ENCODE measurements around the gene GAK.

The GAK gene

DNA sequence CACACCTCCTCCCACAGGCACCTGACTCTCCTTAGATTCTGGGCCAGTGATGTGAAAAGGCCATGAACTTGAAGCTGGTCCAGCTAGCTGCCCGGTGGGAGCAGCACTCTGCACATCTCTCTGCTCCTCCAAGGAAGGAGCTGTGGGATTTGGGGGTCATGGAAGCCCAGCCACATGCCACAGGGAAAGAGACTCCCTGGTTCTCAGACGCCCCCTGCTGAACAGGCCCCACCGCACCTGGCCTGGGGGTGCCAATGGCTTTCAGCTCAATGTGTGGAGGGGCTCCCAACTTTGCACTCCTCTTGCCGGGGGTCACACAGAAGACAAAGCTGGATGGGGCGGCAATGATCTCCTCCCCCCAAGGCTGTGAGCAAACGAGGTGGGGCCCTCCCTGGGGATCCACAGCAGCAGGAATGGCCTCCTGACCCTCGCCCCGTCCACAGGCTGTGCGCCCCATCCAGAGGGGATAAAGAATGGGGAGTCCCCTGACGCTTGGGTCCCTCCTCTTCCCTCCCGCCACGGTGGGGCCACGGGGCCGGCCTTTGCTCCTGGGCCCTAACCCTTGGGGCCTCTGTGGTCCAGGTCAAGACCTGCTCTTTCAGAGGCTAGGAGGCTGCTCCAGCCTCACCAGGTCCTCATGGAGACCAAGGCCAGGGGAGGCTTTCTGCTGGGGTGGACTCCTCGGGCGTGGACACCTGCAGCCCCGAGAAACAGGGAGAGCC is 51.3 kb downstream of the GAK start:
- in situ Hi-C loops (cut with MboI; ENCODE audit: low pct_unique_long_range_greater_than_20kb, low sequenced_read_pairs) = no loop called here
- no peak for DNase-seq

DNA sequence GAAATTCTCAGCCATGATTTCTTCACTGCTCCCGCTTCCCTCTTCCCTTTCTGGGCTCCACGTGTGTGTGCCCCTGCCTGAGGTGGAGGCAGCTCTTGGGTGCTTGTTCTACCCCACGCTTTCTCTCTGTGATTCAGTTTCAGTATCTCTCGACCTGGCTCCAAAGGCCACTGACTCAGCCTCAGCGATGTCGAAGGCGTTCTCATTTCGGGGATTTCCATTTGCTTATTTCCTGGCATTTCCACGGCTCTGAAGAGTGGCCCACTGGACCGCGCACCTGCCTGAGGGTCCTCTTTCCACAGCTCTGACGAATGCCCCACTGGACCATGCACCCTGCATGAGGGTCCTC is 52.4 kb downstream of the GAK start:
- in situ Hi-C loops (cut with MboI; ENCODE audit: low pct_unique_long_range_greater_than_20kb, low sequenced_read_pairs) = no loop called here
- no peak for DNase-seq

DNA sequence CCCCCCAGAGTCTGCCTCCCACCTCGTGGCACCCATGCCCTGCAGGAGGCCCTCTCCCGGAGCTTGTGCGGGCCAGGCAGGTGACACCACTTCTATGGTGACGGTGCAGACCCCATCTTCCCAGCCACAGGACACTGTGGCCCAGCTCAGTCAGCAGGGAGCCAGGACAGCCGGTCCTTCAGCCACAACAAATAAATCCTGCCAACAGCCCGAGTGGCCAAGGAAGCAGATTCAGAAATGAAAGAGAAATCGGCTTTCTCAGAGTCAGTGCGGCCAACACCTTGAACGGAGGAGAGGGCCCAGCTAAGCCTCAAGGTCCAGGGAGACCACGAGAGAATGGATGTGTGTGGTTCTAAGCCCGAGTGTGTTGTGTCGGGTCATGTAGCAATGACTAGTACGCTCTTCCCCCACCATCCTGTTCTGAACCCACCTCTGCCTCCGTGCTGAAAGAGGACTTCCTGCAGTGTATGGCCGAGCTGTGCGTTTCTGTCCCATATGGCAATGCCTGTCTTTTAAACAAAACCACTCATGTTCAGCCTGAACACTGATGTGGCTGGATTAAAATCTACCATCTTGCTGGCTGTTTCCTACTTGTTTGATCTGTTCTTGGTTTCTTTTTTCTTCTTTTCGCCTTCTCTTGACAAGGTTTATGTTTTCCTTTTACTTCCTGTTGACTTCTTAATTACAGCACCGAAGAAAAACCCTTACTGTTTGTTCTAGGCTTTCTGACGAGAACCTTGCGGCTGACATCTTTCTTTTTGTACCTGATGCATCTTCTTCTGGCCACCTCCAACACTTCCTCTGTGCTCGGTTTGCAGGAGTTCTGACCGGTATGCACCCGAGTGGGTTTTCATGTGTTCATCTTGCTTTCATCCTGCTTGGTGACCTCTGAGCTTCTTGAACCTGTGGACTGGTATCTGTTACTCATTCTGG is 53.1 kb downstream of the GAK start:
- no peak for DNase-seq
- in situ Hi-C loops (cut with MboI; ENCODE audit: low pct_unique_long_range_greater_than_20kb, low sequenced_read_pairs) = no loop called here

DNA sequence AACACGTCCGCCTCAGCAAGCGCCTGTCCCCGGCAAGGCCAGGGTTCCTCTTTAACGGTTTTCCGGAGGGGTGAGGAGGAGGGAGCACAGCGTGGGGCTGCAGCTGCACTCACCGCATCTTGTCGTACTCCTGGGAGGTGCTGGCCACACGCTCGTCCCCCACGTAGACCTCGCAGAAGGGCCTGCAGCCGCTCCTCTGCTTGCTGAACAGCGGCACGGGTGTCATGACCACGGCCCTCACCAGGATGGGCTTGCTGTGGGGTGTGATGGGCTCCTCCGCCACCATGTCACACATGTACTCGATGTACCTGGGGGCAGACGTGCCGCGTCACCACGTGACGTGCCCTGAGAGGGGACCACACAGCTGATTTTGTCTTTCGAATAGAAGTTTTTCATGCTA is 54.6 kb downstream of the GAK start:
- in situ Hi-C loops (cut with MboI; ENCODE audit: low pct_unique_long_range_greater_than_20kb, low sequenced_read_pairs) = no loop called here
- DNase-seq = no peak

DNA sequence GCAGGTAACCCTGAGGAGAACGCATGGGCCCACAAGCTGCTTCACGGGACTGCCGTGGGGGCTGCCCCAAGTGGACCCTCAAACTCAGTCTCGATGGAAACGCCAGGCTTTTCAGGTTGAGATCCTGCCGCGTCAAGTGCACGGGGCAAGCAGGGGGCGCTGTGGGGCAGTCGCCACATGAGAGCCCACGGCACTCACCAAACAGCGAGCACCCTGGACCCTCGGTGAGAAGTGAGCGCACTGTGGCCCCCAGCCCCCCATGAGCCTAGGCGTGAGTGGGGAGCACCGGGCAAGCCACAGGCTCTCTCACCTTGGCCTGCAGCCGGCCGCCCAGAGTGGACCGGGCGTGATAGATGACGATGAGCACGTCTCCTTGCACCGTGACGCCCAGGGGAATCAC is 55.3 kb downstream of the GAK start:
- no peak for DNase-seq
- in situ Hi-C loops (cut with MboI; ENCODE audit: low pct_unique_long_range_greater_than_20kb, low sequenced_read_pairs) = no loop called here

DNA sequence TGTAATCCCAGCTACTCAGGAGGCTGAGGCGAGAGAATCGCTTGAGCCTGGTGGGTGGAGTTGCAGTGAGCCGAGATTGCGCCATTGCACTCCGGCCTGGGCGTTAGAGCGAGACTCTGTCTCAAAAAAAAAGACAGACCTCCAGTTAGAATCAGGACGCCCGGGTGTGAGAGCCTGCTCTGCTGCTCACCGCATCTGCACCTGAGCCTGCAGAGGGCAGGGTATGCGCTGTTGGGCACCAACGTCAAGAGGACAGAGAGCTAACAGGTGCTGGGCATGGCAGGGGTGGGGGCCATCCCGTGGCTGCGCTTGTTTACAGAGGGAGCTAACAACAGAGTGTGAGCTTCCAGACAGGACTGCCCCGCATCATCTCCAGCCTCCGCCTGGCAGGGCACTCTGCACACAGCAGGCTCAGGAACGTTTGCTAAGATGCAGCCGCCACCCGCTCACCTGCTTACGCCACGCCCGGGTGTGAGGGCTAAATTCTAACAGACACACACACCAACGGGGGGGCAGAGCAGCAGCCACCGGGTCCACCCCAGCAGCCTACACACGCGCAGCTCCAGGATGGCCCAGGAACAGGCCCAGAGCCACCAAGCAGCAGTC is 56.2 kb downstream of the GAK start:
- in situ Hi-C loops (cut with MboI; ENCODE audit: low pct_unique_long_range_greater_than_20kb, low sequenced_read_pairs) = no loop called here
- no peak for DNase-seq

DNA sequence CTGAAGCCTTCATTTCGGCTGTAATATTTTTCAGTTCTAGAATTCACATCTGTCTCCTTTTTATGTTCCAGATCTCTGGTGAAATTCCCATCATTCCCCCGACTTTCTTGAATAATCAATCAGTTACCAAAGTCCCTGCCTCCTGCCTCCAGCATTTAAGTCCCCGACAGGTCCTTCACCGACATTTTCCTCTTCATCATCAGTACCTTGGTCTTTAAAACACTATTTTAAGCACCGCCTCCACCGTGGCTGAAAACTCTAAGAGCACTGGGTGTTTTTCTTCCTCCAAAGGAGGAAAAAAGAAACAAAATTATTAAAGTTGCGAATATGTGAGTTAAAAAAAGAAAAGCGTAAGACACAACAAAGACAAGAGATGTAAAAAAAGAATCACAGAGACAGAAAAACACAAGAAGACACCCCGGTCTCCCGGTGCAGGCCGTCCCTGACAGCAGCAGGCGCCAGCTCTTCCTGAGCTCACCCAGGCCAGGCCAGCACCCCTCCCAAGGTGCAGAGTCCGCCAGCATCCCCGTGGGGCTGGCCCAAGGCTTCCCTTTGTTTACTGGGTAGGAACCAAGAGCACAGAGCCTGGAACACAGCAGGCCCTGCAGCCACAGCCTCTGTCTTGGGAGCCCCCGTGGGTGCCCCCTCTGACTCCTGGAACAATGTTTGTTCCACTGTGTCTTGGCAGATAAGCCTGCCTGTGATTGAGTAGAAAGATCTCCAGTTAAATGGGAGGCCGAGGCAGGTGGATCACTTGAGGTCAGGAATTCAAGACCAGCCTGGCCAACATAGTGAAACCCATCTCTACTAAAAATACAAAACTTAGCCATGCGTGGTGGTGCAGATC is 56.9 kb downstream of the GAK start:
- in situ Hi-C loops (cut with MboI; ENCODE audit: low pct_unique_long_range_greater_than_20kb, low sequenced_read_pairs) = no loop called here
- DNase-seq = no peak

DNA sequence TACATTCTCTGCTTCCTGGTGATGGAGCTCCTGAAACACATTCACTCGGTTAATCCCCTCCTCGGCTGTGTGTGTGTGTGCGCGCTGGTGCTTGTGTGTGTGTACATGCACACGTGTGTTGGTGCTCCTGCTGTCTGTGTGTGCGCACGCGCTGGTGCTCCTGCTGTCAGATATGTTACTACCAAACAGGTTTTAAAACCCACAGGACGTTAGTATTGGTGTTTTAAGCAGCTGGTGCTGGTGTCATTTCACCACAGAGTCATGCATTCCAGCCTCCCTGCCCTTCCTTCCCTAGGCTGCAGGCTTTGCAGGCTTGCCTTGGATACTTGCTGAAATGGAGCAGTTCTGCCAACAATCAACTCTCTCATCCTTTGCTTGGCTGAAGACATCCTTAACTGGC is 58.1 kb downstream of the GAK start:
- in situ Hi-C loops (cut with MboI; ENCODE audit: low pct_unique_long_range_greater_than_20kb, low sequenced_read_pairs) = no loop called here
- no peak for DNase-seq

DNA sequence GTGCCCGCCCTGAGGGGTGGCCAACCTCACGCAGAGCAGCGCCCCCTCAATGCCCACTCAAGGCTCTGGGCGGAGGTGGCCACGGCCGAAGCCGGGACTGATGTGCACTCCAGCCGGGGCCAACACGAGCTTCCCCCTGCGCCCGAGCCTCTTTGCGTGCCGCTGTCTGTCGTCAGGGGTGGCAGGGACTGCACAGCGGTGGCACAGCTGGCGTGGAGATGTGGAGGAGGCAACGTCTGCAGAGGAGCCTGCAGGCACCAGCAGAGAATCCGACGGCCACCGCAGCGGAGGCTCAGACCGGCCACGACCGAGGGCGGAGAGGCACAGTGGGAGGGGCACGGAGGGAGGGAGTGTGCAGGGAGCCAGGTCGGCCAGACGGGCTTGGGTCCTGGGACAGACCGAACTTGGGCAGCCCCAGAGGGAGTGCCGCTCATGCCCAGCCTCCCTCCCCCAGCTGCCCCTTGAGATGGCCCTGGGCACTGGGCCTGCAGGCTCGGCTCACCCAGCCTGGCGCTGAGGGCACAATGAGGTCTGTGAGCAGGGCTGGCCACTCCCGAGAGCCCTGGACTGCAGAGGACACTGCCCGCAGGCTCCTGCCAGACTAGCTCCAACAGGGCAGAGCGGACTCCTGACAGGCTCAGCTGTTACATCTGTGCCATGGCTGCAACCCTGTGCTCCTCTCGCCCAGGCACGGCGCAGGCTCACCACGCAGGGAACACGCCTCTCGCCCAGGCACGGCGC is 59.7 kb downstream of the GAK start:
- in situ Hi-C loops (cut with MboI; ENCODE audit: low pct_unique_long_range_greater_than_20kb, low sequenced_read_pairs) = no loop called here
- no peak for DNase-seq

DNA sequence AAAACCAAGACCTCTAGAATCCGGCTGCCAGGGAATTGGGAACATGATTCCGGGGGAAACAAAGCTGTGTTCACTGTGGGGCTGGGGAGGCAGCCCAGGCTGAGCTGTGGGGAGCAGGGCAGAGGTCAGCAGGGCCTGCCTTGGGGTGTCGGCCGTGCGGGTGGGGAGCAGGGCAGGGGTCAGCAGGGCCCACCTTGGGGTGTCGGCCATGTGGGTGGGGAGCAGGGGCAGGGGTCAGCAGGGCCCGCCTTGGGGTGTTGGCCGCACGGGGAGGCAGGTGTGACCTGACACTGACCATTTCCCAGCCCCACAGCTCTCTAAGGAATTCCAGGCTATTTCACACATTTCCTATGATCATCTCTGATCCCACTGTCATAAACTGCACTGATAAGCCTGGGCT is 60.6 kb downstream of the GAK start:
- DNase-seq = no peak
- in situ Hi-C loops (cut with MboI; ENCODE audit: low pct_unique_long_range_greater_than_20kb, low sequenced_read_pairs) = no loop called here

DNA sequence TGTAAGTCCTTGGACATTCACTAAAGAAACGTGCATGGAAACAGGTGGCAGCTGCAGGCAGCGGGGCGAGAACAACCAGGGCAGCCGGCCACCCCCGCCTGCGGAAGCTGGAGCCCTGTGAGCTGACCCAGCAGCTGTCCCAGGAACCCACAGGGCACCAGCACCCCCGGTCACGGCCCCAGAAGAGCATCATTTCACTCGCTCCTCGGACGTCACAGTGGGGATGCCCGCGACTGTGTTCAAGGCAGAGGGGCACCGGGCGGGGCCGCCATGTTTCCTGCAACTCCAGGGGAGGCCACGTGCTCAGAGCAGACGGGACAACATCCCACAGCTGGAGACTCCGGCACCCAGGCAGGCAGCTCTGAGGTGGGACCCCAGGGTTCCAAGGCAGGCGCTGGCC is 61.2 kb downstream of the GAK start:
- in situ Hi-C loops (cut with MboI; ENCODE audit: low pct_unique_long_range_greater_than_20kb, low sequenced_read_pairs) = no loop called here
- no peak for DNase-seq

DNA sequence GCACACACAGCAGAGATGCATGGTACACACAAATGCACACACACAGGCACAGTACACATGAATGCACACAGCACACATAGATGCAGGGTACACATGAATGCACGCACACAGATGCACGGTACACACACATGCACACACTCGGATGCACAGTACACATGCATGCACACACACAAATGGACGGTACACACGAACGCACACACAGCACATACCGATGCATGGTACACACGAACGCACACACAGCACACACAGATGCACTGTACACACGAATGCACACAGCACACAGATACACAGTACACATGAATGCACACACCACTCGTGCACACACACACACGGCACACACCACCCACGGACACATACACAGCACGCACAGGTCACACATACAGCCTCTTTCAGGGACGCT is 62.3 kb downstream of the GAK start:
- no peak for DNase-seq
- in situ Hi-C loops (cut with MboI; ENCODE audit: low pct_unique_long_range_greater_than_20kb, low sequenced_read_pairs) = no loop called here

DNA sequence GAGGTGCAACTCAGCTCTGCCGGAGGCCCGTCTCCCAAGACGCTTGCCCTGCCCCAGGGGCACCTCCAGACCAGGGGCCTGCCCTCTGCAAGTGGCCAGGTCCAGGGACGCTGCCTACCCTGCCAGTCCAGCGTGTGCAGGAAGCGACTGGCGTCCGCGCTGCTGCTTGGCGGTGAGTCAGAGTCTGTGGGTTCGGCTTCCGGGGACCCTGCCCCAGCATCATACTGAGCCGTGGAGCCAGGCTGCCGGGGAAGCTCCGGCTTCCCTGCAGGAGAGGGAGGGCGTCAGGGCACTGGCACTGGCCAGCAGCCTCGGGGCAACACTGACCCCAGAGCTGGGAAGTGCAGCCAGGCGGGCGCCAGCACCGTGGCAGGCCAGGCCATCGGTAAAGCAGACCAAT is 63.7 kb downstream of the GAK start:
- no peak for DNase-seq
- in situ Hi-C loops (cut with MboI; ENCODE audit: low pct_unique_long_range_greater_than_20kb, low sequenced_read_pairs) = no loop called here

DNA sequence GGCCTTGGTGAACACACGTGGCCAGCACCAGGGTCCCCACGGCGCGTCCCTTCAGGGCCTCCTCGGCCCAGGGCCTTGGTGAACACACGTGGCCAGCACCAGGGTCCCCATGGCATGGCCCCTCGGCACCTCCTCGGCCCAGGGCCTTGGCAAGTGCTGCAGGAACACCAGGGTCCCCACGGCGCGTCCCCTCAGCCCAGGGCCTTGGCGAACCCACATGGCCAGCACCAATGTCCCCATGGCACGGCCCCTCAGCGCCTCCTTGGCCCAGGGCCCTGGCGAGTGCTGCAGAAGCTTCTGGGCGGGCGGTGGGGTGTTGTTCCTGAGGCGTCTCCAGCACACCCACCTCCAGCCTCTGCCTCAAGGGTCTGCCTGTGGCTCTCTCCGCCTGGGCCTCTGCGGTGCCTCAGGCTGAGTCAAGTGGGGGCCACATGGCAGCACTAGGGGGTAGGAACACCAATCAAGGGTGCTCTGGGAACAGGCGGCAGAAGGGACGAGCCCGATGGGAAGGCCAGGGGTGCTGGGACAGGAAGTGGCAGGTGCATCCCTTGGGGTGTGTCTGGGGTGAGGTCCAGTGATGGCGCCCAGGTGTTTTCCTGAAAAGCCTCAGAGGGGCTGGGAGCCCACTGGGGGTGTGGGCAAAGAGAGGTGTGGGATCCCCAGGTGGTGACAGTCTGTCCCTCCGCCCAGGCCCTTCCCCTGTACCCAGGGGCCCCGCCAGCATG is 64.4 kb downstream of the GAK start:
- DNase-seq = no peak
- in situ Hi-C loops (cut with MboI; ENCODE audit: low pct_unique_long_range_greater_than_20kb, low sequenced_read_pairs) = no loop called here

DNA sequence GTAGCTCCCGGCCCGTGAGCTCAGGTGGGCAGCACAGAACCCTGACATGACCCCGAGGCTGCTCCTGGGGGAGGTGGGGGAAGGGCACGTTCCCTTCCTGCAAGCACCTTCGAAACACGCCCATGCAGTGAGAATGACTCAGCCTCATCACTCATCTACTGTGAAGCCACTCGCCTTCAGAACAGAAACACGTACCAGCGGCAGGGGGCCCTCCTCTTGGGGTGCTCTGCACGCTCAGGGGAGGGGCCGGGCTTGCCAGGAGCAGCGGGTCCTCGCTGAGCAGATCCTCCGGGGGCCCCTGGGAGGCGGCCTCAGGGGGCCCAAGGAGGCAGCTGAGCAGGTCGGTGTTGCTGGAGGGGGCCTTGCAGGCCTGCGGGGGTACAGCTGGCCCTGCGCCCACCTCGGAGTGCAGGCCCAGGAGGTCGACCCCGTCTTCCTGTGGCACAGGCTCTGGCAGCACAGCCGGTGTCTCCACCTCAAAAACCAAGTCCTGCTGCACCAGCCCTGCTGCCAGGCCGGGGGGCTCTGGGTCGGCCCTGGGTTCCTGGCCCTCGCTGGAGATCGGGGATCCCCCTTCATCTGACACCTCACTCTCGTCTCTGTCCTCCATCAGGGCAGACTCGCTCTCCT is 65.2 kb downstream of the GAK start:
- no peak for DNase-seq
- in situ Hi-C loops (cut with MboI; ENCODE audit: low pct_unique_long_range_greater_than_20kb, low sequenced_read_pairs) = no loop called here

DNA sequence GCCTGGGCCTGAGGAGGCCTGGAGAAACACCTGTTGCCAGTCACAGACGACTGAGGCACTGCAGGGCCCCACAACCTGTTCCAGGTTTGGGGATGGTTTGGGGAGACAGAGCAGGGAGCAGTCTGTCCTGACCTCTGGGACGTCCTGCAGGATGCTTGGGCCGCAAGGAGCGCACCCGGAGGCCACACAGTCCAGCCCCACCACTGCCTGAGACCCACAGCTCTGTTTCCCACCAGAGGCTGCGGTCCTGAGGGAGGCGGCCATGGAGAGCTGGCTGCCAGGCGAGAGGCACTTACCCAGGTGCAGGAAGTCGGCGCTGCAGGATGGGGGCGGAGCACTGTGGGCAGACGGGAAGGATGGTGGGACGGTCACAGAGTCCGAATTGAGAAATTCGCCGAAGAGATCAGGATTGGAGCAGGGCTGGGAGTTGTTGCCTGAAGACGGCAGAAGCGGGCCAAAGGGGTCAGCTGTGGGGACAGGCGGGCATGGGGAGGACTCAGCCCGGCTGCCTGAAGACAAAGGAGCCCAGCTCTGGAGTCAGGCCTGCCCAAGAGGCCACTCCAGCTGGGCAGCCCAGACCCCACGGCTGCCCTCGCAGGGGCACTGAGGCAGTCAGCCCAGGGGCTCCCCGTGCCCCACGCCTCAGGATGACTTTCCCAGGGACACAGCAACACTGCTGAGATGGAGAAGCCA is 65.9 kb downstream of the GAK start:
- DNase-seq = no peak
- in situ Hi-C loops (cut with MboI; ENCODE audit: low pct_unique_long_range_greater_than_20kb, low sequenced_read_pairs) = no loop called here

DNA sequence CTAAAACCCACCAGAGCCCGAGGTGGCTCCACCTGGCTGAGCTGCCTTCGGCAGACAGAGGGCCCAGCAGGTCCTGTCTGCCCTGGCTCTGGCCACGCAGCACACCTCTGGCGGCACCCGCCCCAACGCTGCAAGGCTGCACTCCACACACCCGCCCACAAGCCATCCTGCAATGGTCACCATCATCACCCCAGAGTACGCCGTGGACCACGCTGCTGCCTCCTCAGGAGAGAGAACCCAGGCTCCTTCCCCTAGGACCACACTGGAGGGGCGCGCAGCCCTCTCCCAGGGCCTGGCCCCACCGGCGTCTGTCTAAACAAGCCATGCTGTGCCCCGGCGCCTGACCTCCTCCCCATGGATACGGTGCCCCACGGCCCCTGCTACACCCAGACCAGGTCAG is 66.5 kb downstream of the GAK start:
- in situ Hi-C loops (cut with MboI; ENCODE audit: low pct_unique_long_range_greater_than_20kb, low sequenced_read_pairs) = no loop called here
- DNase-seq = no peak

Measured in KBM-7 (cell line).